Keratinocyte (primary cell): ENCODE results near the gene HEBP2. TPM values are rescaled to one million over a fixed set of nuclear protein-coding genes. Genes with fewer than 3 reads are reported as not detected.

Experiments used
- DNase-seq: peaks from one replicate; pipeline ENCODE4 v3.0.0-alpha.2; 2011; ENCODE audit warnings: low read depth, missing footprints, low spot score
- FAIRE-seq: peaks from 2 replicates; lab custom pipeline; 2011; peaks lifted over from hg19 to GRCh38; lab: Jason Lieb, UNC
- H2AFZ ChIP-seq: 2 replicates; pipeline ENCODE4 v1.6.0; 2012; ENCODE audit warnings: low read length, control low read depth, inconsistent platforms; ENCODE audit not compliant: control insufficient read depth
- H3K27ac ChIP-seq: 2 replicates; pipeline ENCODE4 v1.5.1; 2011; ENCODE audit warnings: low read length; ENCODE audit not compliant: control insufficient read depth, insufficient read depth
- H3K27me3 ChIP-seq: 3 replicates; pipeline ENCODE4 v1.6.0; 2011; ENCODE audit warnings: low read length; ENCODE audit not compliant: control insufficient read depth, insufficient read depth; ENCODE audit errors: extremely low read depth
- H3K36me3 ChIP-seq, 2 experiments: 2 replicates in 1 of 2; 3 replicates in 1 of 2; pipeline ENCODE4 v1.5.1; 2011; ENCODE audit warnings: low read length in 2 of 2, mild to moderate bottlenecking in 1 of 2; ENCODE audit not compliant: control insufficient read depth in 2 of 2, insufficient read depth in 2 of 2; ENCODE audit errors: extremely low read depth in 1 of 2
- H3K4me1 ChIP-seq: 3 replicates; pipeline ENCODE4 v1.5.1; 2011; ENCODE audit warnings: low read length; ENCODE audit not compliant: control insufficient read depth, insufficient read depth; ENCODE audit errors: extremely low read depth
- H3K4me2 ChIP-seq: 3 replicates; pipeline ENCODE4 v1.6.0; 2011; ENCODE audit warnings: low read depth, low read length; ENCODE audit not compliant: control insufficient read depth, insufficient read depth; ENCODE audit errors: extremely low read depth
- H3K4me3 ChIP-seq, 3 experiments: fragments of 200-600 bp in 1 of 3; sonication (generic) in 1 of 3; 2 replicates in 2 of 3; 3 replicates in 1 of 3; pipeline ENCODE4 v1.5.1; 2011 to 2016; ENCODE audit warnings: low read length in 3 of 3, mild to moderate bottlenecking in 3 of 3, control low read depth in 2 of 3, inconsistent platforms in 1 of 3, low read depth in 1 of 3, mixed read lengths in 1 of 3, mixed run types in 1 of 3, moderate library complexity in 1 of 3; ENCODE audit not compliant: control insufficient read depth in 2 of 3, insufficient read depth in 2 of 3; ENCODE audit errors: extremely low read depth in 1 of 3
- H3K79me2 ChIP-seq: 2 replicates; pipeline ENCODE4 v1.6.0; 2012; ENCODE audit warnings: low read length; ENCODE audit not compliant: control insufficient read depth, insufficient read depth
- H3K9ac ChIP-seq: 3 replicates; pipeline ENCODE4 v1.6.0; 2011; ENCODE audit warnings: low read length; ENCODE audit not compliant: control insufficient read depth, insufficient read depth; ENCODE audit errors: extremely low read depth
- H3K9me1 ChIP-seq: 3 replicates; pipeline ENCODE4 v1.6.0; 2011; ENCODE audit warnings: low read length; ENCODE audit not compliant: control insufficient read depth, insufficient read depth; ENCODE audit errors: extremely low read depth
- H3K9me3 ChIP-seq: 2 replicates; pipeline ENCODE4 v1.5.1; 2012; ENCODE audit warnings: low read depth, low read length; ENCODE audit not compliant: control insufficient read depth
- H4K20me1 ChIP-seq: 3 replicates; pipeline ENCODE4 v1.6.0; 2011; ENCODE audit warnings: low read length; ENCODE audit not compliant: control insufficient read depth, insufficient read depth; ENCODE audit errors: extremely low read depth
- EZH2 ChIP-seq: IDR thresholded peaks from one replicate; pipeline ENCODE4 v1.6.1; 2012; ENCODE audit warnings: inconsistent platforms, mild to moderate bottlenecking, low read length, moderate library complexity
- dilution Hi-C: fragments of 300-500 bp; cut with MboI; formaldehyde crosslinking; loops from one replicate; pipeline ENCODE4 v1.7.0; 2020; ENCODE audit warnings: low sequenced_read_pairs; ENCODE audit not compliant: extremely low pct_ligation_motif_present
- polyA plus RNA-seq, 5 experiments: library from polyadenylated mRNA; depleted of rRNA in 3 of 5; stranded (reverse) in 3 of 5; stranded (forward) in 1 of 5; unstranded in 1 of 5; fragments of >200 nt; gene quantifications; 1 replicate in 1 of 5; 2 replicates in 3 of 5; 3 replicates in 1 of 5; pipeline versions ENCODE4 v1.2.1 to v1.2.3, GENCODE V29; 2011 to 2012; ENCODE audit warnings: missing spikeins in 2 of 5, low read depth in 1 of 5, low replicate concordance in 1 of 5
- TF ChIP-seq, protein P1 (sequence below), 3 experiments: IDR thresholded peaks in 1 of 3; conservative IDR thresholded peaks in 1 of 3; optimal IDR thresholded peaks in 1 of 3; 2 replicates in 2 of 3; 3 replicates in 1 of 3; pipeline versions ENCODE3 to v1.5.1; 2011; ENCODE audit warnings: low read length in 3 of 3, mild to moderate bottlenecking in 3 of 3, moderate library complexity in 2 of 3, control low read depth in 1 of 3, inconsistent platforms in 1 of 3; ENCODE audit not compliant: insufficient read depth in 2 of 3; ENCODE audit errors: extremely low read depth in 1 of 3

The HEBP2 gene
- polyA plus RNA-seq, 1 donor (not counting 4 experiments of a cell fraction or from before 2014, with no cell fraction given): 41.9 TPM

DNA sequence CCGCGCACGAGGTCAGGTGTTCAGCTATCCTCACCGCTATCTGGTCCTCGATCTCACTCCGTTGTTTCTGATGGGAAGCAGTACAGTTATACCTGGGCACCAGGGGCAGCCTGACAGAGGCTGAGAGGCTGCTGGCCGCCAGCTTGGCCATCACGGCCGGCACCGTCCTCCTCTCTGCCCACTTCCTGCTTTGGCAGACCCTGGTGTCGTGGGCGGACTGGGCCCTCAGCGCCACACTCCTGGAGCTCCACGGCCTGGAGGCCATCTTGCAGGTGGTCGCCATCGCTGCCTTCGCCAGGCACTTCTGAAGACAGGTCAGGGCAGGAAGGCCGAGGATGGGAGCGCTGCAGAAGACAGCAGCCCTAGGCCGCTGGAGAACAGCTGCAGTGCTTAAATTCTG is 60.1 kb downstream of the HEBP2 start:
- no peak overlapping the region for H3K4me2 ChIP-seq
- no peaks in the 10 kb centered on the region for H3K27me3 ChIP-seq
- TF ChIP-seq, protein P1, sequence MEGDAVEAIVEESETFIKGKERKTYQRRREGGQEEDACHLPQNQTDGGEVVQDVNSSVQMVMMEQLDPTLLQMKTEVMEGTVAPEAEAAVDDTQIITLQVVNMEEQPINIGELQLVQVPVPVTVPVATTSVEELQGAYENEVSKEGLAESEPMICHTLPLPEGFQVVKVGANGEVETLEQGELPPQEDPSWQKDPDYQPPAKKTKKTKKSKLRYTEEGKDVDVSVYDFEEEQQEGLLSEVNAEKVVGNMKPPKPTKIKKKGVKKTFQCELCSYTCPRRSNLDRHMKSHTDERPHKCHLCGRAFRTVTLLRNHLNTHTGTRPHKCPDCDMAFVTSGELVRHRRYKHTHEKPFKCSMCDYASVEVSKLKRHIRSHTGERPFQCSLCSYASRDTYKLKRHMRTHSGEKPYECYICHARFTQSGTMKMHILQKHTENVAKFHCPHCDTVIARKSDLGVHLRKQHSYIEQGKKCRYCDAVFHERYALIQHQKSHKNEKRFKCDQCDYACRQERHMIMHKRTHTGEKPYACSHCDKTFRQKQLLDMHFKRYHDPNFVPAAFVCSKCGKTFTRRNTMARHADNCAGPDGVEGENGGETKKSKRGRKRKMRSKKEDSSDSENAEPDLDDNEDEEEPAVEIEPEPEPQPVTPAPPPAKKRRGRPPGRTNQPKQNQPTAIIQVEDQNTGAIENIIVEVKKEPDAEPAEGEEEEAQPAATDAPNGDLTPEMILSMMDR (optimal IDR thresholded peaks at IDR 0.05 in 1 of 3, IDR thresholded peaks at IDR 0.05 in 1 of 3, conservative IDR thresholded peaks at IDR 0.05 in 1 of 3; ENCODE audit: extremely low read depth in 1 of 3, insufficient read depth in 2 of 3, low read length in 3 of 3): no peak
- TF ChIP-seq EZH2: no peak
- H3K27ac ChIP-seq: no peak overlapping the region
- H3K9me1 ChIP-seq: no peaks in the 10 kb centered on the region
- H3K4me3 ChIP-seq: no peak overlapping the region
- H3K36me3 ChIP-seq: peaks cover 14 to 21% of the 10 kb centered on the region in 2 experiments
- H4K20me1 ChIP-seq: no peaks in the 10 kb centered on the region
- H3K4me1 ChIP-seq: peaks cover 42% of the 10 kb centered on the region
- dilution Hi-C loops: no loop called here
- DNase-seq (no peak), FAIRE-seq (no peak)
- no peaks in the 10 kb centered on the region for H3K9me3 ChIP-seq
- H3K79me2 ChIP-seq: peaks cover 7% of the 10 kb centered on the region
- no peak overlapping the region for H2AFZ ChIP-seq
- H3K9ac ChIP-seq: no peak overlapping the region

DNA sequence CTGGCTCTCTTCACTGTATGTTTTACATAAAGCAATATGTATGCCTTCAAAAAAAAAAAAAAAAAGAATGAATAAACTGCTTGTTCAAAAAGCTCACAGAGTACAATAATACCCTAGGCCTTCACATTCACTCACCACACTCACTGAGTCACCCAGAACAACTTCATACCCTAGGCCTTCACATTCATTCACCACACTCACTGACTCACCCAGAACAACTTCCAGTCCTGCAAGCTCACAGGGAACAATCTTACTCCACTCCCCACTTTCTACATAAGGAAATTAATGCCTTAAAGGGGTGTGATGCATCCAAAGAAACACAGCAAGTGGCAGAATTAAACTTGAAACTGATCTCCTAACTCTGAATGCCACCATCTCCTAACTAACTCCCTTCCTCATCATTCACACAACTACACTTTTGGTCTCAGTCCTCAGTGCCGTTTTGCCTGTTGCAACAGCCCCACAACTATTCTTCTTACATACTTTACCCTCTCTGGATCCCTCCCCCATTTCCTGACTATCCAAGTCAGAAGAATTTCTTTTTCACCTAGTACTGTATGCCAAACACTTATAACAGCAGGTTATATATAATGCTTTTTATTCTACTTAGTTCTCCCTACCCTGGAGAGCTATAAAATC is 61.1 kb downstream of the HEBP2 start:
- Histone ChIP-seq H3K79me2 (peaks cover 7% of the 10 kb centered on the region), H3K27me3 (no peaks in the 10 kb centered on the region), H3K9ac (peak overlapping the region; percentile 26), H3K27ac (peak overlapping the region; percentile 80), H3K9me3 (no peaks in the 10 kb centered on the region), H4K20me1 (no peaks in the 10 kb centered on the region), H3K9me1 (no peaks in the 10 kb centered on the region), H3K4me1 (peaks cover 46% of the 10 kb centered on the region), H2AFZ (peak overlapping the region; percentile 68), H3K4me3 (peak overlapping the region in 2 of 3 experiments; percentile 7 to 37), H3K36me3 (peaks cover 14 to 21% of the 10 kb centered on the region in 2 experiments), H3K4me2 (peak overlapping the region; percentile 75)
- TF ChIP-seq, protein P1 (optimal IDR thresholded peaks at IDR 0.05 in 1 of 3, IDR thresholded peaks at IDR 0.05 in 1 of 3, conservative IDR thresholded peaks at IDR 0.05 in 1 of 3; ENCODE audit: extremely low read depth in 1 of 3, insufficient read depth in 2 of 3, low read length in 3 of 3): no peak
- TF ChIP-seq EZH2: no peak
- FAIRE-seq: peak; percentile 90
- peak; percentile 87 for DNase-seq
- dilution Hi-C loops: no loop called here
